Pancreas (tissue), 10 donors: ENCODE results near the gene PTPN2. TPM values are rescaled to one million over a fixed set of nuclear protein-coding genes. Genes with fewer than 3 reads are reported as not detected.

ENCODE experiments used
- ATAC-seq, 4 donors: fragments of 200-7000 bp; cut with Tn5 transposase; one replicate each; pipeline versions ENCODE4 v1.8.0 to v1.9.1; 2020; ENCODE audit warnings: mild to moderate bottlenecking in 4 of 4, moderate library complexity in 4 of 4
- DNase-seq, 6 donors: peaks; one replicate each; pipeline ENCODE4 v3.0.0-alpha.2; 2020
- FAIRE-seq: peaks from 2 replicates; lab custom pipeline; 2012; peaks lifted over from hg19 to GRCh38; lab: Jason Lieb, UNC
- H3K27ac ChIP-seq, 4 donors: fragments of 200-600 bp; sonication (generic); 1 replicate in 3 of 4; 2 replicates in 1 of 4; pipeline versions ENCODE4 v1.5.0 to v1.8.0; 2020
- H3K27me3 ChIP-seq, 4 donors: fragments of 200-600 bp; one replicate each; pipeline ENCODE4 v1.8.0; 2021
- H3K36me3 ChIP-seq, 3 donors: fragments of 200-600 bp; sonication (generic) in 1 of 3; one replicate each; pipeline versions ENCODE4 v1.5.0 to v1.8.0; 2020 to 2021
- H3K4me1 ChIP-seq, 3 donors: fragments of 200-600 bp; one replicate each; pipeline ENCODE4 v1.8.0; 2021
- H3K4me3 ChIP-seq, 4 donors: fragments of 200-600 bp; sonication (generic) in 2 of 4; one replicate each; pipeline versions ENCODE4 v1.5.0 to v1.8.0; 2020 to 2021
- H3K9me3 ChIP-seq, 4 donors: fragments of 200-600 bp; one replicate each; pipeline ENCODE4 v1.8.0; 2021
- CTCF ChIP-seq, 4 donors: fragments of 200-600 bp; sonication (generic) in 3 of 4; IDR thresholded peaks; one replicate each; pipeline versions ENCODE4 v1.5.0 to v1.8.0; 2021; ENCODE audit warnings: antibody characterized with exemption in 4 of 4
- WGBS, 2 donors: extraction: QIAGEN DNeasy Blood & Tissue Kit; methylation state at CpG; one replicate each; pipeline ENCODE4 v1.1.7; 2013; 5-methylcytosine and 5-hydroxymethylcytosine counted together
- intact Hi-C, 3 donors: fragments of 100-400 bp; cut with DNase I; formaldehyde crosslinking; loops; one replicate each; pipeline versions ENCODE4 v1.11.1 to v1.14.2; 2022
- polyA plus RNA-seq, 2 donors: library from polyadenylated mRNA; stranded (reverse); fragments of 200-250 nt; gene quantifications; one replicate each; pipeline ENCODE4 v1.2.3, GENCODE V29; 2013
- total RNA-seq, 6 donors: library from RNA; stranded (reverse); fragmentation: NEBNext Ultra II Directional in 4 of 6; extraction: Animal tissue kit (Norgen Biotek cat#: 25700) in 4 of 6; gene quantifications; one replicate each; pipeline versions ENCODE4 v1.2.1 to v1.2.4, GENCODE V29; 2021 to 2023
- donor health status: healthy with polysubstance abuse.
- donor health status: DM: no; HTN: no; CAD: no; lungs with moderate emphysema.
- donor health status: DM: no; HTN: no; CAD: no.
- donor health status: control.
- donor health status: control.
- donor health status: Bipolar disorder and iron deficiency.
- donor health status: DM: yes; HTN: yes; CAD: no.
- donor health status: DM: no; HTN: no; CAD: no.
- donor health status: DM: no; HTN: no; CAD: no.
- donor health status: DM: yes; HTN: yes; CAD: no.

Gene PTPN2
- total and polyA plus RNA-seq, 8 donors, result 22.8 to 37.1 (median 26.3) TPM

DNA sequence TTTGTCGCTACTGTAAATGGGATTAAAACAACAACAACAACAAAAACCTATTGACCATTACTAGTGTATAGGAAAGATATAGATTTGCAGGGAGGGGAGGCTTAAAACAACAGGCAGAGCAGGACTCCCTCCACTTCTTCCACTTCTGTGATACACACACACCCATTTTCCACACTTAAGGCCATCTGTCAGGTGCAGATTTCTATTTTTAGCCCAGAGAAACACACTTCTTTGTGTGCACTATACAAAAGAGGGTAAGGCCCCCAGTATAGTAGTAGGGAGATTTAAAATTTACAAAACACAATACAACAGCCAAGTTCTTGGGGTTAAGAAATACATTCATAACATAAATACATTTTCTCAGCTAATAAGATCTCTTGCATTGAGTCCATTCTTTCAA lies 22.4 kb downstream of the PTPN2 start:
- peak in 1 of 4 donors; percentile 50 for ATAC-seq
- no peak for FAIRE-seq
- intact Hi-C loops, result no loop called here
- H3K36me3 ChIP-seq, result no peaks in the 10 kb centered on the region
- 57 to 67% methylated on average over 1 of the region's 1 CpG for WGBS, 2 donors
- DNase-seq, result no peak
- H3K4me3 ChIP-seq, result no peak overlapping the region
- H3K9me3 ChIP-seq, result no peaks in the 10 kb centered on the region
- no peaks in the 10 kb centered on the region for H3K27me3 ChIP-seq
- H3K4me1 ChIP-seq, result peaks cover 0 to 15% (median 10%) of the 10 kb centered on the region in 3 donors
- peak overlapping the region in 1 of 4 donors; percentile 19 for H3K27ac ChIP-seq
- TF ChIP-seq CTCF (IDR thresholded peaks at IDR 0.05), result no peak

DNA sequence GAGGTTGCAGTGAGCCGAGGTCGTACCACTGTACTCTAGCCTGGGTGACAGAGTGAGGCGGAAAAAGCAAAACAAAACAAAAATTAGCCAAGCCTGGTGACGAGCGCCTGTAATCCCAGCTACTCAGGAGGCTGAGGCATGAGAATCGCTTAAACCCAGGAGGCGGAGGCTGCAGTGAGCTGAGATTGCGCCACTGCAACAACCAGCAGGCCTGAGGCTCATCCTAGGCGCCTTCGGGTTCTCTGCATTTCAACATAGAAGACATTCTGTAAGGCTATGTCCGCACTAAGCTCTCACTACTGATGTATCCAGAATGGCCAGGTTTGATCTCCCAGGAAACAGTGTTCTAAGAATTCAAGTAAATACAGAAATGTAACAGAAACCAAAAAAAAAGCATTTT lies 23.5 kb downstream of the PTPN2 start:
- no peak for FAIRE-seq
- no peak overlapping the region for H3K4me3 ChIP-seq
- no peak for DNase-seq
- H3K36me3 ChIP-seq, result no peaks in the 10 kb centered on the region
- 98% methylated on average over 11 of the region's 11 CpGs for WGBS, 2 donors
- no peaks in the 10 kb centered on the region for H3K9me3 ChIP-seq
- H3K4me1 ChIP-seq, result peaks cover 0 to 15% (median 10%) of the 10 kb centered on the region in 3 donors
- ATAC-seq, result no peak
- no peaks in the 10 kb centered on the region for H3K27me3 ChIP-seq
- intact Hi-C loops, result no loop called here
- TF ChIP-seq CTCF (IDR thresholded peaks at IDR 0.05), result no peak
- H3K27ac ChIP-seq, result no peak overlapping the region

DNA sequence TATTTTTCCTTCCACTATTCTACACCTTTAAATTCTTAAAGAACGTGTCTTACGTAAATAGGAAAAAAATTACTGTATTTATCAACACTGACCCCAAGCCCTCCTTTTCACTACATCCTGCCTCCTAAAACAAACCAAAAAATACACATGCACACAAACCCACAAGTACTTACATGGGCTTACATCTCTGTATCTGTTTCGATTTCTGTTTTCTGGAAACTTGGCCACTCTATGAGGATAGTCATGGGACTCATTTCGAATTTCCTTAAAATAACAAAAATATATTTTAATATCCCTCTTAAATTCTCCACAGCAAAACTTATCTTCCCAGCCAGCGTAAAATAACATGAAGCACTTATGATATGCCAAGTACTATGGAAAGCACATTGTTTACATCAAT lies 25.0 kb downstream of the PTPN2 start:
- Histone ChIP-seq H3K36me3 (no peaks in the 10 kb centered on the region), H3K4me1 (peaks cover 0 to 13% (median 10%) of the 10 kb centered on the region in 3 donors), H3K27me3 (no peaks in the 10 kb centered on the region), H3K27ac (no peak overlapping the region), H3K9me3 (no peaks in the 10 kb centered on the region), H3K4me3 (no peak overlapping the region)
- intact Hi-C loops, result no loop called here
- ATAC-seq (no peak), FAIRE-seq (no peak), DNase-seq (no peak)
- no peak for TF ChIP-seq CTCF (IDR thresholded peaks at IDR 0.05)
- WGBS, 2 donors, result 87 to 89% methylated on average over 5 of the region's 5 CpGs

- Histone ChIP-seq H3K4me1 (peaks cover 0 to 9% (median 8%) of the 10 kb centered on the region in 3 donors), H3K27me3 (no peaks in the 10 kb centered on the region), H3K4me3 (no peak overlapping the region), H3K27ac (no peak overlapping the region), H3K9me3 (no peaks in the 10 kb centered on the region), H3K36me3 (no peaks in the 10 kb centered on the region)
- no peak for FAIRE-seq
- ATAC-seq, result no peak
- 92 to 97% methylated on average over 4 of the region's 4 CpGs for WGBS, 2 donors
- TF ChIP-seq CTCF (IDR thresholded peaks at IDR 0.05), result no peak
- intact Hi-C loops, result no loop called here
- no peak for DNase-seq
Measured at GRCh38 chr18:12857991-12858544, 26.0 kb downstream of the PTPN2 start.

GRCh38 chr18:12857215-12857905 lies 26.7 kb downstream of the PTPN2 start:
- Histone ChIP-seq H3K36me3 (no peaks in the 10 kb centered on the region), H3K4me3 (no peak overlapping the region), H3K27ac (no peak overlapping the region), H3K9me3 (no peaks in the 10 kb centered on the region), H3K4me1 (peaks cover 0 to 8% (median 6%) of the 10 kb centered on the region in 3 donors), H3K27me3 (no peaks in the 10 kb centered on the region)
- no peak for TF ChIP-seq CTCF (IDR thresholded peaks at IDR 0.05)
- FAIRE-seq (no peak), ATAC-seq (no peak), DNase-seq (no peak)
- WGBS, 2 donors, result 77 to 78% methylated on average over 6 of the region's 6 CpGs
- intact Hi-C loops, result no loop called here
